PC-9 (cell line): Measurements from ENCODE around the gene KLHL30. TPM values are rescaled to one million over a fixed set of nuclear protein-coding genes. Genes with fewer than 3 reads are reported as not detected.

Experiments used
- BruUV-seq: library from RNA; stranded (reverse); fragments of 400-500 nt; replicated peaks from 2 replicates; lab custom pipeline; 2021; lab: Mats Ljungman, UMichigan
- CTCF ChIA-PET: fragments of 300-600 bp; sonication (Branson Sonifier 250); formaldehyde crosslinking; loops from one replicate; lab custom pipeline; 2022; ENCODE audit warnings: antibody characterized with exemption; lab: Charles Lee
- POLR2A ChIA-PET: fragments of 300-600 bp; sonication (Branson Sonifier 250); formaldehyde crosslinking; loops from one replicate; lab custom pipeline; 2022; ENCODE audit warnings: antibody characterized with exemption; ENCODE audit not compliant: unreplicated experiment; lab: Charles Lee
- DNase-seq, 2 experiments: peaks; one replicate each; pipeline versions ENCODE4 v3.0.0 to v3.0.0-alpha.2; 2015 to 2022; ENCODE audit warnings: mixed read lengths in 1 of 2
- H2AFZ ChIP-seq: fragments of 200-600 bp; sonication (generic); 2 replicates; pipeline ENCODE4 v1.8.1; 2017; ENCODE audit warnings: antibody characterized with exemption
- H3F3A ChIP-seq: fragments of 200-600 bp; sonication (generic); 2 replicates; pipeline ENCODE4 v1.8.1; 2017; ENCODE audit warnings: antibody characterized with exemption, mild to moderate bottlenecking, low read depth; ENCODE audit not compliant: insufficient read depth
- H3K27ac ChIP-seq: fragments of 200-600 bp; sonication (generic); 2 replicates; pipeline ENCODE4 v1.6.1; 2016; ENCODE audit warnings: mixed run types
- H3K27me3 ChIP-seq: fragments of 200-600 bp; sonication (generic); 2 replicates; pipeline ENCODE4 v1.6.1; 2016; ENCODE audit warnings: low read depth, mixed run types; ENCODE audit not compliant: insufficient read depth
- H3K36me3 ChIP-seq: fragments of 200-600 bp; sonication (generic); 2 replicates; pipeline ENCODE4 v1.6.1; 2016; ENCODE audit warnings: low read depth, mixed run types
- H3K4me1 ChIP-seq: fragments of 200-600 bp; sonication (generic); replicated peaks from 2 replicates; pipeline ENCODE4 v1.6.1; 2016; ENCODE audit warnings: mixed run types; ENCODE audit not compliant: insufficient read depth
- H3K4me2 ChIP-seq: fragments of 200-600 bp; sonication (generic); 2 replicates; pipeline ENCODE4 v1.6.1; 2017; ENCODE audit warnings: mixed run types
- H3K4me3 ChIP-seq: fragments of 200-600 bp; sonication (generic); 2 replicates; pipeline ENCODE4 v1.6.1; 2016; ENCODE audit warnings: mixed run types
- H3K79me2 ChIP-seq: fragments of 200-600 bp; sonication (generic); 2 replicates; pipeline ENCODE4 v1.6.1; 2017; ENCODE audit warnings: low read depth, mixed run types
- H3K9me2 ChIP-seq: fragments of 200-600 bp; sonication (generic); 2 replicates; pipeline ENCODE4 v1.8.1; 2017; ENCODE audit warnings: mild to moderate bottlenecking; ENCODE audit not compliant: insufficient read depth
- H3K9me3 ChIP-seq: fragments of 200-600 bp; sonication (generic); 2 replicates; pipeline ENCODE4 v1.8.1; 2016; ENCODE audit warnings: low read depth; ENCODE audit not compliant: insufficient read depth
- H4K20me1 ChIP-seq: fragments of 200-600 bp; sonication (generic); 2 replicates; pipeline ENCODE4 v1.8.1; 2017; ENCODE audit not compliant: insufficient read depth
- CTCF ChIP-seq: fragments of 200-600 bp; sonication (generic); conservative IDR thresholded peaks from 2 replicates; pipeline ENCODE4 v1.6.1; 2017; ENCODE audit warnings: mixed run types, antibody characterized with exemption, mild to moderate bottlenecking, moderate library complexity
- EZH2 ChIP-seq: fragments of 200-600 bp; sonication (generic); IDR thresholded peaks from 2 replicates; pipeline ENCODE4 v1.8.0; 2017; ENCODE audit warnings: antibody characterized with exemption, low read depth
- intact Hi-C: fragments of 100-400 bp; cut with micrococcal nuclease; formaldehyde crosslinking; loops from one replicate; pipeline ENCODE4 v1.10.0; 2022; ENCODE audit not compliant: unreplicated experiment
- total RNA-seq: library from RNA; stranded (reverse); gene quantifications from 2 replicates; pipeline ENCODE4 v1.2.3, GENCODE V29; 2021

KLHL30 gene
- total RNA-seq, 1 experiment from 2014 or later = 1.2 TPM

- Histone ChIP-seq H3K9me3 (no peaks in the 10 kb centered on the region), H3K4me1 (peaks cover 5% of the 10 kb centered on the region; the same call in 1 of the 2 replicates), H3F3A (no peaks in the 10 kb centered on the region; the same call in 1 of the 2 replicates), H3K36me3 (no peaks in the 10 kb centered on the region), H3K4me3 (peak overlapping the region; percentile 62), H4K20me1 (no peaks in the 10 kb centered on the region), H2AFZ (peak overlapping the region; percentile 77; the same call in 1 of the 2 replicates), H3K79me2 (no peaks in the 10 kb centered on the region), H3K9me2 (no peaks in the 10 kb centered on the region), H3K4me2 (peak overlapping the region; percentile 99), H3K27ac (no peak overlapping the region), H3K27me3 (no peaks in the 10 kb centered on the region)
- POLR2A ChIA-PET = no interaction called here
- intact Hi-C loops = no loop called here
- no peak; the same call in 1 of the 2 replicates for TF ChIP-seq CTCF
- no peak for TF ChIP-seq EZH2
- CTCF ChIA-PET = interaction anchor here (0.6 kb wide), 1 partner anchor 13 kb away, joined by 3 read pairs; no protein-coding TSS in a partner anchor
- BruUV-seq = no TSS peak
- DNase-seq = no peak
These were observed 20.6 kb downstream of the KLHL30 start for GRCh38 chr2:238159071-238159539.

GRCh38 chr2:238159661-238160205 lies 21.3 kb downstream of the KLHL30 start:
- Histone ChIP-seq H4K20me1 (no peaks in the 10 kb centered on the region), H3K79me2 (no peaks in the 10 kb centered on the region), H3K36me3 (no peaks in the 10 kb centered on the region), H3K27me3 (no peaks in the 10 kb centered on the region), H2AFZ (no peak overlapping the region), H3K4me3 (peak overlapping the region; percentile 62; the same call in 1 of the 2 replicates), H3K4me1 (peaks cover 5% of the 10 kb centered on the region; the same call in 1 of the 2 replicates), H3F3A (no peaks in the 10 kb centered on the region; the same call in 1 of the 2 replicates), H3K9me3 (no peaks in the 10 kb centered on the region), H3K4me2 (peak overlapping the region; percentile 99), H3K9me2 (no peaks in the 10 kb centered on the region), H3K27ac (no peak overlapping the region)
- CTCF ChIA-PET = no interaction called here
- intact Hi-C loops = no loop called here
- no peak for TF ChIP-seq CTCF
- TF ChIP-seq EZH2 = no peak
- BruUV-seq = TSS peak; percentile 63
- DNase-seq = no peak
- POLR2A ChIA-PET = interaction anchor here (0.6 kb wide), 1 partner anchor 16 kb away, joined by 3 read pairs; no protein-coding TSS in a partner anchor

GRCh38 chr2:238160206-238161129 lies 22.0 kb downstream of the KLHL30 start:
- H3K4me3 ChIP-seq = no peak overlapping the region
- peaks cover 5% of the 10 kb centered on the region; the same call in 1 of the 2 replicates for H3K4me1 ChIP-seq
- peak; percentile 28; the same call in 1 of the 2 replicates for TF ChIP-seq CTCF
- TF ChIP-seq EZH2 = no peak
- no TSS peak for BruUV-seq
- no peaks in the 10 kb centered on the region for H4K20me1 ChIP-seq
- no peaks in the 10 kb centered on the region; the same call in 1 of the 2 replicates for H3F3A ChIP-seq
- H3K79me2 ChIP-seq = no peaks in the 10 kb centered on the region
- H3K27me3 ChIP-seq = no peaks in the 10 kb centered on the region
- POLR2A ChIA-PET = interaction anchor here (0.6 kb wide), 1 partner anchor 17 kb away, joined by 3 read pairs; no protein-coding TSS in a partner anchor
- intact Hi-C loops = no loop called here
- H3K36me3 ChIP-seq = no peaks in the 10 kb centered on the region
- no peaks in the 10 kb centered on the region for H3K9me3 ChIP-seq
- no peak overlapping the region for H2AFZ ChIP-seq
- H3K27ac ChIP-seq = no peak overlapping the region
- H3K9me2 ChIP-seq = no peaks in the 10 kb centered on the region
- 0 out of 2 replicates have a peak overlapping the region, but pooled peaks have one; percentile 99 for H3K4me2 ChIP-seq
- CTCF ChIA-PET = no interaction called here
- DNase-seq = no peak
